SK-N-SH (cell line): ENCODE data around the gene DNAJC5. TPM values are rescaled to one million over a fixed set of nuclear protein-coding genes. Genes with fewer than 3 reads are reported as not detected.

Experiments
- polyA plus RNA-seq, 3 experiments: library from polyadenylated mRNA; depleted of rRNA; stranded (reverse); fragments of >200 nt; gene quantifications; 2 replicates each; pipeline ENCODE4 v1.2.3, GENCODE V29; 2012
- small RNA-seq, 7 experiments: library from RNA; depleted of rRNA; stranded (forward); fragments of <200 nt; gene quantifications; one replicate each; pipeline ENCODE3, GENCODE V24; 2012

DNAJC5 gene
- polyA plus RNA-seq, 1 of the 3 experiments (the other 2 are of a cell fraction): 24.2 TPM

Small RNAs within 50 kb of the gene (small RNA-seq; reads per million reads assigned to genes)
- gene MIR647 (0 reads per million in 7 experiments), gene MIR941-2 (0 reads per million in 7 experiments), gene MIR941-4 (0 reads per million in 7 experiments), gene MIR941-5 (0 reads per million in 7 experiments), gene RNU1-134P (0 to 6.7 (median 0) reads per million in 7 experiments)

Other genes starting within 250 kb of the DNAJC5 start
- 89.8 and 111 TPM in 2 replicates for gene STMN3, start 241.7 kb upstream of the DNAJC5 start, polyA plus RNA-seq (2012; rRNA removed)
- 9.9 and 12.9 TPM in 2 replicates for gene RTEL1, start 236.8 kb upstream of the DNAJC5 start, polyA plus RNA-seq (2012; rRNA removed)
- gene TNFRSF6B, start 198.5 kb upstream of the DNAJC5 start, polyA plus RNA-seq (2012; rRNA removed): 8.2 and 9.4 TPM in 2 replicates
- 65.4 and 72.8 TPM in 2 replicates for gene ARFRP1, start 187.2 kb upstream of the DNAJC5 start, polyA plus RNA-seq (2012; rRNA removed)
- gene ZGPAT, start 187.1 kb upstream of the DNAJC5 start, polyA plus RNA-seq (2012; rRNA removed): 33.7 and 36.8 TPM in 2 replicates
- 10.9 and 12.3 TPM in 2 replicates for gene LIME1, start 158.5 kb upstream of the DNAJC5 start, polyA plus RNA-seq (2012; rRNA removed)
- gene SLC2A4RG, start 155.3 kb upstream of the DNAJC5 start, polyA plus RNA-seq (2012; rRNA removed): 75.5 and 90.9 TPM in 2 replicates
- 0.11 and 0.15 TPM in 2 replicates for gene ZBTB46, start 63.9 kb upstream of the DNAJC5 start, polyA plus RNA-seq (2012; rRNA removed)
- gene ABHD16B, start 33.6 kb upstream of the DNAJC5 start, polyA plus RNA-seq (2012; rRNA removed): not detected in 2 replicates
- 137 and 161 TPM in 2 replicates for gene TPD52L2, start 29.9 kb upstream of the DNAJC5 start, polyA plus RNA-seq (2012; rRNA removed)
- gene UCKL1, start 61.3 kb downstream of the DNAJC5 start, polyA plus RNA-seq (2012; rRNA removed): 70.3 and 71.6 TPM in 2 replicates
- 10.4 and 11.8 TPM in 2 replicates for gene ZNF512B, start 74.8 kb downstream of the DNAJC5 start, polyA plus RNA-seq (2012; rRNA removed)
- 11.0 and 11.6 TPM in 2 replicates for gene SAMD10, start 84.5 kb downstream of the DNAJC5 start, polyA plus RNA-seq (2012; rRNA removed)
- 50.1 and 59.1 TPM in 2 replicates for gene PRPF6, start 86.0 kb downstream of the DNAJC5 start, polyA plus RNA-seq (2012; rRNA removed)
- 0.16 and 0.21 TPM in 2 replicates for gene C20orf204, start 141.1 kb downstream of the DNAJC5 start, polyA plus RNA-seq (2012; rRNA removed)
- gene SOX18, start 154.5 kb downstream of the DNAJC5 start, polyA plus RNA-seq (2012; rRNA removed): not detected in 2 replicates
- 53.5 and 98.9 TPM in 2 replicates for gene TCEA2, start 168.1 kb downstream of the DNAJC5 start, polyA plus RNA-seq (2012; rRNA removed)
- gene RGS19, start 184.4 kb downstream of the DNAJC5 start, polyA plus RNA-seq (2012; rRNA removed): 18.7 and 20.5 TPM in 2 replicates
- 1.7 and 1.8 TPM in 2 replicates for gene OPRL1, start 185.0 kb downstream of the DNAJC5 start, polyA plus RNA-seq (2012; rRNA removed)
- gene LKAAEAR1, start 189.3 kb downstream of the DNAJC5 start, polyA plus RNA-seq (2012; rRNA removed): 0.37 and 0.71 TPM in 2 replicates
- not detected in 2 replicates for gene NPBWR2, start 212.4 kb downstream of the DNAJC5 start, polyA plus RNA-seq (2012; rRNA removed)